NCI-H2227 (cell line): ENCODE measurements around the gene GAS6.
"Not testable (repeated sequence)": the region's sequence is repeated elsewhere in the genome, so short reads cannot be mapped to it uniquely, and the experiment has no call there.

ENCODE experiments used
- DNase-seq: peaks from one replicate; lab custom pipeline; 2025; ENCODE audit not compliant: unreplicated experiment; lab: John Stamatoyannopoulos, UW

Gene GAS6

GRCh38 chr13:113796211-113796963 lies 67.5 kb downstream of the GAS6 start:
- no peak for DNase-seq

- not testable (repeated sequence) for DNase-seq
Observed at GRCh38 chr13:113795362-113795761, 68.5 kb downstream of the GAS6 start.

- DNase-seq = no peak
Observed at GRCh38 chr13:113794764-113795173, 69.1 kb downstream of the GAS6 start.

- no peak for DNase-seq
Observed at GRCh38 chr13:113794086-113794485, 69.8 kb downstream of the GAS6 start.

GRCh38 chr13:113793718-113794085 lies 70.2 kb downstream of the GAS6 start:
- DNase-seq = no peak

- DNase-seq = no peak
Observed at GRCh38 chr13:113792886-113793717, 70.8 kb downstream of the GAS6 start.

GRCh38 chr13:113792236-113792770 lies 71.6 kb downstream of the GAS6 start:
- DNase-seq = no peak

- no peak for DNase-seq
Observed at GRCh38 chr13:113791761-113792160, 72.1 kb downstream of the GAS6 start.

GRCh38 chr13:113791226-113791625 lies 72.7 kb downstream of the GAS6 start:
- no peak for DNase-seq

- DNase-seq = not testable (repeated sequence)
Observed at GRCh38 chr13:113789931-113790330, 73.9 kb downstream of the GAS6 start.

GRCh38 chr13:113789167-113789566 lies 74.7 kb downstream of the GAS6 start:
- DNase-seq = no peak

- no peak for DNase-seq
Observed at GRCh38 chr13:113788413-113789135, 75.3 kb downstream of the GAS6 start.

GRCh38 chr13:113787694-113788093 lies 76.2 kb downstream of the GAS6 start:
- no peak for DNase-seq

- DNase-seq = no peak
Observed at GRCh38 chr13:113786262-113786841, 77.5 kb downstream of the GAS6 start.

- DNase-seq = no peak
Observed at GRCh38 chr13:113785051-113786010, 78.5 kb downstream of the GAS6 start.

GRCh38 chr13:113784645-113785024 lies 79.2 kb downstream of the GAS6 start:
- DNase-seq = no peak

- DNase-seq = no peak
Observed at GRCh38 chr13:113783966-113784644, 79.8 kb downstream of the GAS6 start.

- no peak for DNase-seq
Observed at GRCh38 chr13:113783200-113783881, 80.5 kb downstream of the GAS6 start.

GRCh38 chr13:113782472-113782871 lies 81.4 kb downstream of the GAS6 start:
- no peak for DNase-seq
